Fibroblast of skin of abdomen (primary cell): ENCODE results near the gene KLKB1. TPM values are rescaled to one million over a fixed set of nuclear protein-coding genes. Genes with fewer than 3 reads are reported as not detected.
A peak's percentile ranks its signal among the peaks of the same experiment; 100 is the strongest.

ENCODE experiments used
- DNase-seq: peaks from one replicate; pipeline ENCODE4 v3.0.0-alpha.2; 2013
- polyA plus RNA-seq, 2 experiments: library from polyadenylated mRNA; unstranded; fragments of 120-200 nt; gene quantifications; one replicate each; pipeline ENCODE4 v1.2.1, GENCODE V29; 2013; ENCODE audit not compliant: insufficient read length in 2 of 2

Gene KLKB1
- polyA plus RNA-seq (2013, experiment 1 of 2; ENCODE audit: insufficient read length), result not detected
- polyA plus RNA-seq (2013, experiment 2 of 2; ENCODE audit: insufficient read length), result not detected

- DNase-seq, result no peak
Observed at GRCh38 chr4:186227221-186227620, at the start of gene KLKB1. KLKB1 (plus strand) TSS chr4:186227507; CDS start chr4:186228196, 689 bp downstream.

- DNase-seq, result no peak
Observed at GRCh38 chr4:186188107-186188506, 39.2 kb upstream of the KLKB1 start.

- no peak for DNase-seq
Observed at GRCh38 chr4:186189656-186190055, 37.7 kb upstream of the KLKB1 start.

GRCh38 chr4:186190581-186191199 lies 36.6 kb upstream of the KLKB1 start:
- peak; percentile 3 for DNase-seq

GRCh38 chr4:186191200-186192065 lies 35.9 kb upstream of the KLKB1 start, which contains the start of gene CYP4V2:
CYP4V2 (plus strand) TSS chr4:186191567; CDS start chr4:186191824, 257 bp downstream.
- peak; percentile 78 for DNase-seq

- peak; percentile 26 for DNase-seq
Observed at GRCh38 chr4:186192066-186192612, 35.2 kb upstream of the KLKB1 start.

GRCh38 chr4:186193851-186194250 lies 33.5 kb upstream of the KLKB1 start:
- no peak for DNase-seq

GRCh38 chr4:186196063-186196462 lies 31.2 kb upstream of the KLKB1 start:
- no peak for DNase-seq

GRCh38 chr4:186200516-186200915 lies 26.8 kb upstream of the KLKB1 start:
- no peak for DNase-seq

GRCh38 chr4:186201010-186201409 lies 26.3 kb upstream of the KLKB1 start:
- no peak for DNase-seq

- DNase-seq, result peak; percentile 14
Observed at GRCh38 chr4:186201535-186202230, 25.6 kb upstream of the KLKB1 start.

GRCh38 chr4:186202490-186203140 lies 24.7 kb upstream of the KLKB1 start:
- no peak for DNase-seq

- peak; percentile 14 for DNase-seq
Observed at GRCh38 chr4:186203406-186203805, 23.9 kb upstream of the KLKB1 start.

GRCh38 chr4:186204103-186204559 lies 23.2 kb upstream of the KLKB1 start:
- DNase-seq, result peak; percentile 72

GRCh38 chr4:186204686-186205085 lies 22.6 kb upstream of the KLKB1 start:
- DNase-seq, result no peak

- no peak for DNase-seq
Observed at GRCh38 chr4:186205156-186205555, 22.2 kb upstream of the KLKB1 start.

- DNase-seq, result peak; percentile 10
Observed at GRCh38 chr4:186216465-186217024, 10.8 kb upstream of the KLKB1 start.

GRCh38 chr4:186217733-186218293 lies 9.5 kb upstream of the KLKB1 start:
- DNase-seq, result no peak

GRCh38 chr4:186221624-186222023 lies 5.7 kb upstream of the KLKB1 start:
- no peak for DNase-seq

GRCh38 chr4:186225848-186226247 lies 1.5 kb upstream of the KLKB1 start:
- no peak for DNase-seq

- no peak for DNase-seq
Observed at GRCh38 chr4:186226521-186227189, 652 bp upstream of the KLKB1 start.
